Karpas-422 (cell line): ENCODE results near the gene MED13L. TPM values are rescaled to one million over a fixed set of nuclear protein-coding genes. Genes with fewer than 3 reads are reported as not detected.

ENCODE experiments used
- DNase-seq: peaks from one replicate; pipeline ENCODE4 v3.0.0-alpha.2; 2015
- H2AFZ ChIP-seq: fragments of 200-600 bp; sonication (generic); 2 replicates; pipeline ENCODE4 v1.6.1; 2014; ENCODE audit warnings: antibody characterized with exemption, low read length, mixed read lengths
- H3K27ac ChIP-seq: fragments of 200-600 bp; sonication (generic); 2 replicates; pipeline ENCODE4 v1.5.1; 2014; ENCODE audit warnings: mild to moderate bottlenecking, low read length, moderate library complexity
- H3K27me3 ChIP-seq: fragments of 200-600 bp; sonication (generic); 2 replicates; pipeline ENCODE4 v1.6.1; 2014; ENCODE audit warnings: low read length, mixed read lengths
- H3K36me3 ChIP-seq: fragments of 200-600 bp; sonication (generic); 2 replicates; pipeline ENCODE4 v1.6.1; 2014; ENCODE audit warnings: low read length, mixed read lengths; ENCODE audit not compliant: insufficient read depth
- H3K4me1 ChIP-seq: fragments of 200-600 bp; sonication (generic); 2 replicates; pipeline ENCODE4 v1.6.1; 2014; ENCODE audit warnings: mild to moderate bottlenecking, low read length, mixed read lengths
- H3K4me2 ChIP-seq: fragments of 200-600 bp; sonication (generic); 2 replicates; pipeline ENCODE4 v1.6.1; 2014; ENCODE audit warnings: low read length, low read depth, mild to moderate bottlenecking; ENCODE audit not compliant: poor library complexity, severe bottlenecking
- H3K4me3 ChIP-seq: fragments of 200-600 bp; sonication (generic); 2 replicates; pipeline ENCODE4 v1.5.1; 2014; ENCODE audit warnings: mild to moderate bottlenecking, antibody characterized with exemption, low read length, mixed read lengths
- H3K79me2 ChIP-seq: fragments of 200-600 bp; sonication (generic); 2 replicates; pipeline ENCODE4 v1.6.1; 2014; ENCODE audit warnings: mild to moderate bottlenecking, low read length, mixed read lengths
- H3K9ac ChIP-seq: fragments of 200-600 bp; sonication (generic); 2 replicates; pipeline ENCODE4 v1.6.0; 2014; ENCODE audit warnings: low read length
- H3K9me2 ChIP-seq: fragments of 200-600 bp; sonication (generic), shearing (Covaris generic); replicated peaks from 2 replicates; pipeline ENCODE4 v1.6.0; 2014; ENCODE audit warnings: mild to moderate bottlenecking, low read length, moderate library complexity; ENCODE audit not compliant: insufficient read depth
- H3K9me3 ChIP-seq: fragments of 300-700, 200-600 bp; sonication (generic); 2 replicates; pipeline ENCODE4 v1.6.1; 2014; ENCODE audit warnings: low read length, mixed read lengths
- H4K20me1 ChIP-seq: fragments of 200-600 bp; sonication (generic); 2 replicates; pipeline ENCODE4 v1.6.1; 2014; ENCODE audit warnings: mild to moderate bottlenecking, antibody characterized with exemption, low read length, low read depth; ENCODE audit not compliant: insufficient read depth
- total RNA-seq: library from RNA; depleted of rRNA; stranded (reverse); fragments of >200 nt; shearing (Covaris generic); gene quantifications from 2 replicates; pipeline ENCODE4 v1.2.3, GENCODE V29; 2014; ENCODE audit warnings: low replicate concordance

The MED13L gene
- total RNA-seq, 1 experiment from 2014 or later: 37.5 TPM

DNA sequence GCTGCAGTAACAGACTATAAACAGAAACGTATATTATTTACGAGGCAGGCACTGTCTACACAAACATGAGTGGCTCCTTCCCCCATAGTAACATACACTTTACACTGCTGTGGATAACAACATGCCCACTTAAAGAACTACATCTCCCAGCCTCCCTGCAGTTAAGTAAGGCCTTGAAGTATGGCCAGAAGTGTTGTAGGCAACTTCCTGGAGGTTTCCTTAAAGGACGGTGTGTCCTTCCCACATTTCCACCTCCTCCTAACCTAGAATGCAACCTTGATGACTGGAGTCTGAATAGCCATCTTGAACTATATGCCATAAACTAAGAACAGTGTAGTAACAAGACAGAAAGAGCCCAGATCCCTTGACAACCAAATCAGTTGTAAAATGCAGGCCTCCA is 20.3 kb downstream of the MED13L start:
- DNase-seq: no peak
- H3K36me3 ChIP-seq: no peaks in the 10 kb centered on the region
- H3K79me2 ChIP-seq: peaks cover 3% of the 10 kb centered on the region; the same call in 1 of the 2 replicates
- no peaks in the 10 kb centered on the region for H3K9me3 ChIP-seq
- no peaks in the 10 kb centered on the region for H3K9me2 ChIP-seq
- no peak overlapping the region for H3K4me2 ChIP-seq
- no peak overlapping the region for H2AFZ ChIP-seq
- H3K4me3 ChIP-seq: no peak overlapping the region
- no peak overlapping the region for H3K27ac ChIP-seq
- H3K4me1 ChIP-seq: peaks cover 8% of the 10 kb centered on the region
- no peak overlapping the region for H3K9ac ChIP-seq
- no peaks in the 10 kb centered on the region for H3K27me3 ChIP-seq
- peaks cover 47% of the 10 kb centered on the region for H4K20me1 ChIP-seq

- Histone ChIP-seq H3K4me2 (no peak overlapping the region), H3K36me3 (no peaks in the 10 kb centered on the region), H3K79me2 (peaks cover 6% of the 10 kb centered on the region; the same call in 1 of the 2 replicates), H3K9me2 (no peaks in the 10 kb centered on the region), H3K27ac (no peak overlapping the region), H3K9ac (no peak overlapping the region), H3K9me3 (peaks cover 3% of the 10 kb centered on the region; the same call in 1 of the 2 replicates), H3K4me1 (no peaks in the 10 kb centered on the region), H3K4me3 (no peak overlapping the region), H4K20me1 (peaks cover 40% of the 10 kb centered on the region), H2AFZ (no peak overlapping the region), H3K27me3 (no peaks in the 10 kb centered on the region)
- DNase-seq: no peak
Observed at GRCh38 chr12:116249938-116250337, 27.6 kb downstream of the MED13L start.

- H3K79me2 ChIP-seq: peaks cover 2% of the 10 kb centered on the region; the same call in 1 of the 2 replicates
Observed at GRCh38 chr12:116248930-116249329, 28.6 kb downstream of the MED13L start.

DNA sequence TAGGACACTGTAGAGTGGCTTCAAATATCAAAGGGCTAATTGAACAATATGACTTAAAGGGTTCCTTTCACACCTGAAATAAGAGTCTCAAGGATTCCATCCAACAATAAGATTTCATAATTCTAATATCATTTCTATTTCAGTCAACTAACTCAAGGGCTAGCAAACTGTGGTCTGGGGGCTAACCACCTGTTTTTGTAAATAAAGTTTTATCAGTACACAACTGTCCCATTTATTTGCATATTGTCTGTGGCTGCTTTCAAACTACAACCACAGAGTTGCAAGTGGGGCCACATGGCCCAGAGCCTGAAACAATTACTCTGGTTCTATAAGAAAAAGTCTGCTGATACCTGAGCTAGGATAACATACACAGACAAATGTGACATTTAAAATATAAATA is 29.1 kb downstream of the MED13L start:
- Histone ChIP-seq H2AFZ (no peak overlapping the region), H3K27me3 (no peaks in the 10 kb centered on the region), H3K4me3 (no peak overlapping the region), H3K9ac (no peak overlapping the region), H3K27ac (no peak overlapping the region), H4K20me1 (peaks cover 42% of the 10 kb centered on the region), H3K36me3 (no peaks in the 10 kb centered on the region), H3K9me3 (peaks cover 3% of the 10 kb centered on the region; the same call in 1 of the 2 replicates), H3K4me1 (no peaks in the 10 kb centered on the region), H3K79me2 (peaks cover 2% of the 10 kb centered on the region; the same call in 1 of the 2 replicates), H3K4me2 (no peak overlapping the region), H3K9me2 (no peaks in the 10 kb centered on the region)
- DNase-seq: no peak

More at GRCh38 chr12:116248930-116249329, 28.6 kb downstream of the MED13L start:
- Histone ChIP-seq H2AFZ (no peak overlapping the region), H3K27me3 (no peaks in the 10 kb centered on the region), H4K20me1 (peaks cover 39% of the 10 kb centered on the region), H3K4me3 (no peak overlapping the region), H3K27ac (no peak overlapping the region), H3K4me1 (no peaks in the 10 kb centered on the region), H3K4me2 (no peak overlapping the region), H3K9me3 (peaks cover 3% of the 10 kb centered on the region; the same call in 1 of the 2 replicates), H3K9me2 (no peaks in the 10 kb centered on the region), H3K36me3 (no peaks in the 10 kb centered on the region), H3K9ac (no peak overlapping the region)
- no peak for DNase-seq

- H3K27me3 ChIP-seq: no peaks in the 10 kb centered on the region
- DNase-seq: no peak
- H2AFZ ChIP-seq: no peak overlapping the region
- H3K4me2 ChIP-seq: no peak overlapping the region
- peaks cover 2% of the 10 kb centered on the region; the same call in 1 of the 2 replicates for H3K79me2 ChIP-seq
- H3K9me3 ChIP-seq: peaks cover 3% of the 10 kb centered on the region; the same call in 1 of the 2 replicates
- peaks cover 50% of the 10 kb centered on the region for H4K20me1 ChIP-seq
- no peaks in the 10 kb centered on the region for H3K9me2 ChIP-seq
- H3K27ac ChIP-seq: no peak overlapping the region
- no peak overlapping the region for H3K4me3 ChIP-seq
- no peaks in the 10 kb centered on the region for H3K36me3 ChIP-seq
- no peaks in the 10 kb centered on the region for H3K4me1 ChIP-seq
- H3K9ac ChIP-seq: no peak overlapping the region
Observed at GRCh38 chr12:116247377-116247776, 30.1 kb downstream of the MED13L start.

DNA sequence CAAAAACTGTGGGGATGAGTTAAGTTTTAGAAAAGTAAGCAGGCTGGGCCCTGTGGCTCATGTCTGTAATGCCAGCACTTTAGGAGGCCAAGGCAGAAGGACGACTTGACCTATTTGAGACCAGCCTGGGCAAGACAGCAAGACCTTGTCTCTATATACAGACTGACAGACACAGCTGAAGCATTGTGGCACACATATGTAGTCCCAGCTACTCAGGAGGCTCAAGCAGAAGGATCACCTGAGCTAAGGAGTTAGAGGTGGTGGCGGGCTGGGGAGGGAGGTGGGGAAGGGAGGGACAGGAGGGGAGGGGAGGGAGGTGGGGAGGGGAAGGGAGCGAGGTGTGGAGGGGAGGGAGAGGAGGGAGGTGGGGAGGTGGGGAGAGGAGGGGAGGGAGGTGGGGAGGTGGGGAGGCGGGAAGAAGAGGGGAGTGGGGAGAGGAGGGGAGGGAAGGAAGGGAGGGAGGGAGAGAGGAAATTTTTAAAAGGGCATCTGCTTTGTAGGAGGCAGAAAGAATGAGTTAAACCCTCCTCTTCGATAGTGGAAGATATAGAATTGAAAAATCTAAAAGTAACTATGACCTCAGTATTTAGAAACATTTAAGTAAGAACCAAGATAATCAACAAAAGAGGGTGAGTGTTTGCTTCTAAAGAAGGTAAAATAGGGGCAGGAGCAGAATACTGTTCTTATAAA is 30.9 kb downstream of the MED13L start:
- no peak for DNase-seq
- H3K9me3 ChIP-seq: peaks cover 1% of the 10 kb centered on the region; the same call in 1 of the 2 replicates
- H3K9me2 ChIP-seq: no peaks in the 10 kb centered on the region
- no peak overlapping the region for H3K4me2 ChIP-seq
- no peak overlapping the region for H3K27ac ChIP-seq
- no peaks in the 10 kb centered on the region for H3K27me3 ChIP-seq
- no peak overlapping the region for H2AFZ ChIP-seq
- H3K79me2 ChIP-seq: peaks cover 2% of the 10 kb centered on the region; the same call in 1 of the 2 replicates
- H3K36me3 ChIP-seq: no peaks in the 10 kb centered on the region
- peaks cover 50% of the 10 kb centered on the region for H4K20me1 ChIP-seq
- no peak overlapping the region for H3K4me3 ChIP-seq
- H3K9ac ChIP-seq: no peak overlapping the region
- no peaks in the 10 kb centered on the region for H3K4me1 ChIP-seq

GRCh38 chr12:116245189-116245588 is 32.3 kb downstream of the MED13L start:
- Histone ChIP-seq H2AFZ (no peak overlapping the region), H3K27ac (no peak overlapping the region), H3K9ac (no peak overlapping the region), H3K9me3 (no peaks in the 10 kb centered on the region), H3K4me1 (no peaks in the 10 kb centered on the region), H3K9me2 (no peaks in the 10 kb centered on the region), H4K20me1 (peaks cover 50% of the 10 kb centered on the region), H3K36me3 (no peaks in the 10 kb centered on the region), H3K4me2 (no peak overlapping the region), H3K4me3 (no peak overlapping the region), H3K79me2 (peaks cover 2% of the 10 kb centered on the region; the same call in 1 of the 2 replicates), H3K27me3 (no peaks in the 10 kb centered on the region)
- no peak for DNase-seq

GRCh38 chr12:116244474-116245090 is 32.9 kb downstream of the MED13L start:
- H3K9ac ChIP-seq: no peak overlapping the region
- no peaks in the 10 kb centered on the region for H3K36me3 ChIP-seq
- H2AFZ ChIP-seq: no peak overlapping the region
- peaks cover 2% of the 10 kb centered on the region; the same call in 1 of the 2 replicates for H3K79me2 ChIP-seq
- H4K20me1 ChIP-seq: peaks cover 56% of the 10 kb centered on the region
- no peak overlapping the region for H3K27ac ChIP-seq
- no peak overlapping the region for H3K4me3 ChIP-seq
- no peak for DNase-seq
- H3K9me3 ChIP-seq: no peaks in the 10 kb centered on the region
- no peaks in the 10 kb centered on the region for H3K27me3 ChIP-seq
- no peaks in the 10 kb centered on the region for H3K9me2 ChIP-seq
- no peaks in the 10 kb centered on the region for H3K4me1 ChIP-seq
- no peak overlapping the region for H3K4me2 ChIP-seq
